HFF-Myc (cell line): ENCODE results near the gene SMYD3.
"Not testable (repeated sequence)": the region's sequence is repeated elsewhere in the genome, so short reads cannot be mapped to it uniquely, and the experiment has no call there.

Experiments used
- DNase-seq: peaks from one replicate; pipeline ENCODE4 v3.0.0-alpha.2; 2011; ENCODE audit warnings: low read depth; ENCODE audit errors: extremely low read depth
- H3K4me3 ChIP-seq: replicated peaks from 2 replicates; pipeline ENCODE4 v1.5.1; 2011; ENCODE audit warnings: low read depth, mild to moderate bottlenecking, control low read depth, low read length
- CTCF ChIP-seq: IDR thresholded peaks from 2 replicates; pipeline ENCODE4 v1.5.1; 2012; ENCODE audit warnings: mild to moderate bottlenecking, low read depth, low read length, control low read depth; ENCODE audit errors: missing control alignments

The SMYD3 gene

GRCh38 chr1:246364415-246364941, 142.6 kb downstream of the SMYD3 start:
- no peak overlapping the region for H3K4me3 ChIP-seq
- no peak for DNase-seq
- no peak for TF ChIP-seq CTCF

GRCh38 chr1:246357014-246357598, 150.0 kb downstream of the SMYD3 start:
- not testable (repeated sequence) for H3K4me3 ChIP-seq, DNase-seq

GRCh38 chr1:246355411-246356230, 151.5 kb downstream of the SMYD3 start:
- TF ChIP-seq CTCF = peak; percentile 6
- no peak for DNase-seq
- H3K4me3 ChIP-seq = no peak overlapping the region

- no peak overlapping the region for H3K4me3 ChIP-seq
- DNase-seq = no peak
- no peak for TF ChIP-seq CTCF
Observed at GRCh38 chr1:246351721-246352120, 155.4 kb downstream of the SMYD3 start.

- no peak for TF ChIP-seq CTCF
- H3K4me3 ChIP-seq = no peak overlapping the region
- no peak for DNase-seq
Observed at GRCh38 chr1:246350745-246351144, 156.3 kb downstream of the SMYD3 start.

GRCh38 chr1:246343937-246344336, 163.1 kb downstream of the SMYD3 start:
- no peak for DNase-seq
- TF ChIP-seq CTCF = no peak

GRCh38 chr1:246343251-246343650, 163.8 kb downstream of the SMYD3 start:
- no peak for DNase-seq
- no peak overlapping the region for H3K4me3 ChIP-seq
- TF ChIP-seq CTCF = no peak

More at GRCh38 chr1:246343937-246344336, 163.1 kb downstream of the SMYD3 start:
- no peak overlapping the region for H3K4me3 ChIP-seq
